Endothelial cell of umbilical vein (primary cell): Measurements from ENCODE around the gene RAB40C. TPM values are rescaled to one million over a fixed set of nuclear protein-coding genes. Genes with fewer than 3 reads are reported as not detected.
A peak's percentile ranks its signal among the peaks of the same experiment; 100 is the strongest.

Source experiments
- BruUV-seq: library from RNA; stranded (reverse); fragments of 400-500 nt; replicated peaks from 2 replicates; lab custom pipeline; 2021; lab: Mats Ljungman, UMichigan
- CTCF ChIA-PET: fragments of 300-600, 350-600 bp; sonication (Branson Sonifier 250); formaldehyde crosslinking; loops from one replicate; lab custom pipeline; 2021; ENCODE audit warnings: antibody characterized with exemption, inconsistent platforms; lab: Charles Lee
- POLR2A ChIA-PET: fragments of 300-600, 350-600 bp; sonication (Branson Sonifier 250); formaldehyde crosslinking; loops from one replicate; lab custom pipeline; 2021; ENCODE audit warnings: antibody characterized with exemption, inconsistent platforms; lab: Charles Lee
- DNase-seq: peaks from one replicate; pipeline ENCODE4 v3.0.0-alpha.2; 2011; ENCODE audit warnings: low read depth, low spot score
- FAIRE-seq: peaks from 2 replicates; lab custom pipeline; 2011; peaks lifted over from hg19 to GRCh38; lab: Jason Lieb, UNC
- H2AFZ ChIP-seq: 2 replicates; pipeline ENCODE4 v1.6.0; 2012; ENCODE audit warnings: low read depth, low read length, control low read depth, inconsistent platforms
- H3K27ac ChIP-seq: 2 replicates; pipeline ENCODE4 v1.5.1; 2011; ENCODE audit warnings: low read depth, mild to moderate bottlenecking, control low read depth, low read length, moderate library complexity; ENCODE audit not compliant: insufficient read depth
- H3K27me3 ChIP-seq, 2 experiments: 2 replicates each; pipeline versions ENCODE4 v1.6.0 to v1.6.1; 2011; ENCODE audit warnings: low read length in 2 of 2, mixed read lengths in 1 of 2; ENCODE audit not compliant: control insufficient read depth in 2 of 2, insufficient read depth in 2 of 2
- H3K36me3 ChIP-seq, 2 experiments: 2 replicates in 1 of 2; 3 replicates in 1 of 2; pipeline ENCODE4 v1.5.1; 2011; ENCODE audit warnings: low read length in 2 of 2, mild to moderate bottlenecking in 1 of 2, moderate library complexity in 1 of 2; ENCODE audit not compliant: control insufficient read depth in 2 of 2, insufficient read depth in 2 of 2; ENCODE audit errors: extremely low read depth in 1 of 2
- H3K4me1 ChIP-seq: 3 replicates; pipeline ENCODE4 v1.5.1; 2011; ENCODE audit warnings: mild to moderate bottlenecking, low read length; ENCODE audit not compliant: control insufficient read depth, insufficient read depth; ENCODE audit errors: extremely low read depth
- H3K4me2 ChIP-seq: 2 replicates; pipeline ENCODE4 v1.6.1; 2011; ENCODE audit warnings: low read length, control low read depth, mixed read lengths; ENCODE audit not compliant: insufficient read depth
- H3K4me3 ChIP-seq, 3 experiments: fragments of 200-600 bp in 1 of 3; sonication (generic), shearing (Covaris generic) in 1 of 3; replicated peaks in 1 of 3; 2 replicates each; pipeline ENCODE4 v1.5.1; 2011 to 2016; ENCODE audit warnings: control low read depth in 3 of 3, low read length in 3 of 3, mild to moderate bottlenecking in 2 of 3, inconsistent platforms in 1 of 3, low read depth in 1 of 3, moderate library complexity in 1 of 3; ENCODE audit not compliant: insufficient read depth in 1 of 3
- H3K79me2 ChIP-seq: 2 replicates; pipeline ENCODE4 v1.6.0; 2012; ENCODE audit warnings: low read length, inconsistent platforms; ENCODE audit not compliant: control insufficient read depth, insufficient read depth
- H3K9ac ChIP-seq: replicated peaks from 2 replicates; pipeline ENCODE3; 2011; ENCODE audit warnings: low read length, control low read depth; ENCODE audit not compliant: insufficient read depth; ENCODE audit errors: extremely low read depth
- H3K9me1 ChIP-seq: replicated peaks from 3 replicates; pipeline ENCODE4 v1.6.0; 2011; ENCODE audit warnings: mild to moderate bottlenecking, low read length; ENCODE audit not compliant: control insufficient read depth, insufficient read depth; ENCODE audit errors: extremely low read depth
- H3K9me3 ChIP-seq: replicated peaks from 2 replicates; pipeline ENCODE4 v1.5.1; 2012; ENCODE audit warnings: low read length, inconsistent platforms; ENCODE audit not compliant: control insufficient read depth, insufficient read depth
- H4K20me1 ChIP-seq: replicated peaks from 2 replicates; pipeline ENCODE3; 2011; ENCODE audit warnings: mild to moderate bottlenecking, low read length; ENCODE audit not compliant: control insufficient read depth, insufficient read depth; ENCODE audit errors: extremely low read depth
- CTCF ChIP-seq, 2 donors: IDR thresholded peaks; 1 replicate in 1 of 2; 2 replicates in 1 of 2; pipeline ENCODE4 v1.5.1; 2011; ENCODE audit warnings: low read length in 2 of 2, mild to moderate bottlenecking in 2 of 2, moderate library complexity in 2 of 2, control low read depth in 1 of 2, inconsistent platforms in 1 of 2, low read depth in 1 of 2; ENCODE audit not compliant: insufficient read depth in 1 of 2; ENCODE audit errors: extremely low read depth in 1 of 2
- EZH2 ChIP-seq: IDR thresholded peaks from 2 replicates; pipeline ENCODE4 v1.6.1; 2012; ENCODE audit warnings: borderline replicate concordance, low read depth, mild to moderate bottlenecking, moderate library complexity, low read length, inconsistent platforms; ENCODE audit not compliant: severe bottlenecking
- FOS ChIP-seq: IDR thresholded peaks from 2 replicates; pipeline ENCODE4 v1.6.1; 2011; ENCODE audit warnings: mild to moderate bottlenecking, low read length, moderate library complexity, borderline replicate concordance; ENCODE audit not compliant: insufficient read depth
- GATA2 ChIP-seq: IDR thresholded peaks from 2 replicates; pipeline ENCODE4 v1.7.0; 2011; ENCODE audit warnings: low read depth, mild to moderate bottlenecking, moderate library complexity, mixed read lengths, low read length; ENCODE audit not compliant: insufficient read length, insufficient read depth
- JUN ChIP-seq: IDR thresholded peaks from 2 replicates; pipeline ENCODE4 v1.6.1; 2011; ENCODE audit warnings: borderline replicate concordance, low read depth; ENCODE audit not compliant: insufficient read length, insufficient read depth
- MYC ChIP-seq: IDR thresholded peaks from one replicate; pipeline ENCODE4 v1.6.1; 2011; ENCODE audit warnings: mild to moderate bottlenecking, low read depth, low read length
- POLR2A ChIP-seq: IDR thresholded peaks from 2 replicates; pipeline ENCODE4 v1.6.1; 2012; ENCODE audit warnings: low read depth, mild to moderate bottlenecking, control low read depth, low read length
- POLR2AphosphoS5 ChIP-seq: IDR thresholded peaks from 2 replicates; pipeline ENCODE4 v1.6.1; 2012; ENCODE audit warnings: low read depth, mild to moderate bottlenecking, control low read depth, low read length, moderate library complexity; ENCODE audit not compliant: insufficient read depth
- dilution Hi-C: fragments of 300-500 bp; cut with MboI; formaldehyde crosslinking; loops from one replicate; pipeline ENCODE4 v1.15.0; 2019; ENCODE audit warnings: low sequenced_read_pairs; ENCODE audit not compliant: extremely low pct_ligation_motif_present
- intact Hi-C: fragments of 100-400 bp; cut with micrococcal nuclease; formaldehyde crosslinking; loops from one replicate; pipeline ENCODE4 v1.10.0; 2022
- polyA plus RNA-seq, 4 experiments: library from polyadenylated mRNA; depleted of rRNA in 3 of 4; stranded (reverse) in 3 of 4; unstranded in 1 of 4; fragments of >200 nt; gene quantifications; 2 replicates each; pipeline versions ENCODE4 v1.2.1 to v1.2.3, GENCODE V29; 2011 to 2012; ENCODE audit warnings: missing spikeins in 1 of 4
- total RNA-seq: library from RNA; stranded (reverse); gene quantifications from 2 replicates; pipeline ENCODE4 v1.2.3, GENCODE V29; 2021
- TF ChIP-seq, protein P1 (sequence below): IDR thresholded peaks from 2 replicates; pipeline ENCODE4 v1.6.1; 2011; ENCODE audit not compliant: insufficient read depth, insufficient read length

The RAB40C gene
- total and polyA plus RNA-seq, 2 donors (not counting 3 experiments of a cell fraction or from before 2014, with no cell fraction given) = 12.4 to 18.8 TPM

DNA sequence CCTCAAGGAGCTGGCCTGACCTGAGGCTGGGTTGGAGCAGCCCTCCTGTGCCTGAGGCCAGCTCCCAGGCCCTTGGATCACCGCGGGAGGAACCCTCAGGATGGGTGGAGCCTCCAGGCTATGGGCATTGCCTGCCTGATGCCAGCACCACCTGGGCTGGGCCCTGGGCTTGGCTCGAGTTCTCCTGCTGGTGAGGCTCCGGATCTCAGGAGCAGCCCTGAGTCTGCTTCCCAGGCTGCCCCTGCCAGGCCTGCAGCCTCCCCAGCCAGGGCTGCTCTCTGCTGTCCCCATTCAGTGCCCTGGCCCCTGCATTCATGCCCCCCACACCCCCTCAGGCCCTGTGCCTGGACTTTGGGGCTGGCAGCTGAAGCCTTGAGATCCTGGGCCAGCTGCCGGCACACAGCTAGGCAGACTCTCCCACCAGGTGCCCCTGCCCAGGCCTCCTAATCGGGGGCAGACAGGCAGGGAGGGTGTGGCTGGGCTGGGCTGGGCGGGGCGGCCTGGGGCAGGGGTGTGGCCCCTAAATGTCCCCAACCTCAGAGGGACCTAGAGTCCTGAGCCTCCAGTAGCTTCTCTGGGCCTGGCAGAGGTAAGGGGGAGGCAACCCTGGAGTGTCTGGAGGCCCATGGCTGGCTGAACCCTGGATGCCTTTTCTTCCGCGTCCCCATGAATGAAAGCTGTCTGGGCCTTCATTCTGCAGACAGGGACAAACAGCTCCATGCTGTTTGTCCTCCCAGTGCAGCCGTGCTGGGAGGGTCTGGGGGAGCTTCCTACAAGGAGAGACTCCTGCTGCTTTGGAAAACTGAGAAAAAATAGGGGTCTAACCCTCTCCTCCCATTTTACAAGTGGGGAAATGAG is 21.2 kb upstream of the RAB40C start:
- intact Hi-C loops (loop anchor here (5.0 kb wide), 1 partner anchor 41 kb away; the partner anchor contains the start of gene CAPN15), dilution Hi-C loops (no loop called here)
- H3K27me3 ChIP-seq = no peaks in the 10 kb centered on the region
- H3K9ac ChIP-seq = no peak overlapping the region
- H3K36me3 ChIP-seq = no peaks in the 10 kb centered on the region
- CTCF ChIA-PET = interaction anchor here (1.0 to 1.1 kb wide), 2 partner anchors 15 to 41 kb away, joined by 3 read pairs; partner anchors contain the start of gene CAPN15
- TF ChIP-seq MYC (no peak), POLR2A (no peak), JUN (no peak), EZH2 (no peak), CTCF (IDR thresholded peaks at IDR 0.05; ENCODE audit: extremely low read depth in 1 of 2, insufficient read depth in 1 of 2, low read depth in 1 of 2, low read length in 2 of 2) (no peak), FOS (no peak), GATA2 (no peak), POLR2AphosphoS5 (no peak)
- TF ChIP-seq, protein P1, sequence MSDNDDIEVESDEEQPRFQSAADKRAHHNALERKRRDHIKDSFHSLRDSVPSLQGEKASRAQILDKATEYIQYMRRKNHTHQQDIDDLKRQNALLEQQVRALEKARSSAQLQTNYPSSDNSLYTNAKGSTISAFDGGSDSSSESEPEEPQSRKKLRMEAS = no peak
- no TSS peak for BruUV-seq
- FAIRE-seq (peak; percentile 8), DNase-seq (no peak)
- peaks cover 24% of the 10 kb centered on the region for H3K4me1 ChIP-seq
- H3K9me3 ChIP-seq = no peaks in the 10 kb centered on the region
- H3K4me3 ChIP-seq = no peak overlapping the region
- H3K27ac ChIP-seq = no peak overlapping the region
- no peaks in the 10 kb centered on the region for H4K20me1 ChIP-seq
- H2AFZ ChIP-seq = peak overlapping the region; percentile 96
- no peaks in the 10 kb centered on the region for H3K9me1 ChIP-seq
- no peak overlapping the region for H3K4me2 ChIP-seq
- POLR2A ChIA-PET = interaction anchor here (0.5 kb wide), 1 partner anchor 19 kb away, joined by 4 read pairs; no protein-coding TSS in a partner anchor
- peaks cover 13% of the 10 kb centered on the region for H3K79me2 ChIP-seq
